Subcutaneous adipose tissue (tissue), 4 donors: ENCODE data around the gene GAPT. TPM values are rescaled to one million over a fixed set of nuclear protein-coding genes. Genes with fewer than 3 reads are reported as not detected.

ENCODE experiments used
- total RNA-seq, 4 donors: library from RNA; depleted of rRNA; stranded (reverse); fragments of >200 nt; gene quantifications; one replicate each; pipeline ENCODE4 v1.1.0, GENCODE V29; 2016
- TF ChIP-seq, protein P1 (sequence below): fragments of 450-650 bp; IDR thresholded peaks from one replicate; pipeline ENCODE4 v1.5.1; 2016; ENCODE audit warnings: low read depth, mild to moderate bottlenecking, control low read depth, antibody characterized with exemption, moderate library complexity

The GAPT gene
- total RNA-seq, 4 donors from 2014 or later: 0.82 to 11.4 (median 4.0) TPM; not detected in 1

GRCh38 chr5:58451732-58452565 lies 39.3 kb upstream of the GAPT start:
- TF ChIP-seq, protein P1, sequence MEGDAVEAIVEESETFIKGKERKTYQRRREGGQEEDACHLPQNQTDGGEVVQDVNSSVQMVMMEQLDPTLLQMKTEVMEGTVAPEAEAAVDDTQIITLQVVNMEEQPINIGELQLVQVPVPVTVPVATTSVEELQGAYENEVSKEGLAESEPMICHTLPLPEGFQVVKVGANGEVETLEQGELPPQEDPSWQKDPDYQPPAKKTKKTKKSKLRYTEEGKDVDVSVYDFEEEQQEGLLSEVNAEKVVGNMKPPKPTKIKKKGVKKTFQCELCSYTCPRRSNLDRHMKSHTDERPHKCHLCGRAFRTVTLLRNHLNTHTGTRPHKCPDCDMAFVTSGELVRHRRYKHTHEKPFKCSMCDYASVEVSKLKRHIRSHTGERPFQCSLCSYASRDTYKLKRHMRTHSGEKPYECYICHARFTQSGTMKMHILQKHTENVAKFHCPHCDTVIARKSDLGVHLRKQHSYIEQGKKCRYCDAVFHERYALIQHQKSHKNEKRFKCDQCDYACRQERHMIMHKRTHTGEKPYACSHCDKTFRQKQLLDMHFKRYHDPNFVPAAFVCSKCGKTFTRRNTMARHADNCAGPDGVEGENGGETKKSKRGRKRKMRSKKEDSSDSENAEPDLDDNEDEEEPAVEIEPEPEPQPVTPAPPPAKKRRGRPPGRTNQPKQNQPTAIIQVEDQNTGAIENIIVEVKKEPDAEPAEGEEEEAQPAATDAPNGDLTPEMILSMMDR: no peak

- TF ChIP-seq, protein P1: no peak
Observed at GRCh38 chr5:58452566-58453258, 38.5 kb upstream of the GAPT start.

- TF ChIP-seq, protein P1: no peak
Observed at GRCh38 chr5:58453306-58453705, 37.9 kb upstream of the GAPT start.

DNA sequence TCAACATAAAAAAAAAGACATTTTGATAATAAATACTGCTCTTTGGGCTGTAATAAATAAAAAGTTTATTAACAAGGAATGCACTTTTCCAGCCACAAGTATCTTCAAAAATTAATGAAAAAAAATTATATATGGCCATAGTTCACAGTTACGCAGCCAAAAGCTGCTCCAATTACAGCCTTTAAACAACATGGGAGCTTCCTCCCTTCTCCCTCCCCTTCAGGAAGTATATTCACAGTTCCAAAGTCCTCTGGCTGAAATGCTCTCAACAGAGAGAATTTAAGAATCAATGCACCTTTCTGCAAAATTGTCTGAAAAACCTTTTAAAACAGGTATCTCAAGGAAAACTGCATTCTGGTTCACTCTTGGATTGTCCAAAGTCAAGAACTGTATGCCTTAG lies 37.2 kb upstream of the GAPT start:
- TF ChIP-seq, protein P1: no peak

DNA sequence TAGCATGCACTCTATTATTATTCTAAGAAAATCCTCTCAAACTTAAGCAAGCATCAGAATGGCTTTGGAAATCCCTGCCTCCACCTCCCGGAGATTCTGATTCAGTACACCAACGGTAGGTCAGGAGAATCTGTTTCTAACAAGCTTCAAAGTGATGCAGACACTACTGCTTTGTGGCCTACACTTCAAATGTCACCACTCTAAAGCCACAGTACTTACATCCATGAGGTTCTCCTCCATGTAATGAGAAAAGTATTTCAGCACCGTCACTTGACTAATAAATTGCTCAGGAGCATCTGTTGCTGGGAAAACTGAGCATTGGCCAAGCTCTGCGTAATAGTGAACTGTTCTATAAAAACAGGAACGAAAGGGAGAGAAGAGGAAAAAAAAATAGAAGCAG lies 36.2 kb upstream of the GAPT start:
- TF ChIP-seq, protein P1: no peak

GRCh38 chr5:58455480-58455879 lies 35.8 kb upstream of the GAPT start:
- TF ChIP-seq, protein P1: no peak

- TF ChIP-seq, protein P1: no peak
Observed at GRCh38 chr5:58456026-58456425, 35.2 kb upstream of the GAPT start.
